NCI-H2081 treated with DMSO at 0.1 percent for 48 hours (cell line): ENCODE data around the gene SLC1A1.
"Not testable (repeated sequence)": the region's sequence is repeated elsewhere in the genome, so short reads cannot be mapped to it uniquely, and the experiment has no call there.

Source experiments
- DNase-seq: peaks from one replicate; lab custom pipeline; 2025; lab: John Stamatoyannopoulos, UW

SLC1A1 gene

GRCh38 chr9:4579001-4579400, 88.7 kb downstream of the SLC1A1 start:
- no peak for DNase-seq

GRCh38 chr9:4581035-4581760, 90.9 kb downstream of the SLC1A1 start:
- DNase-seq = no peak

- DNase-seq = no peak
Observed at GRCh38 chr9:4581861-4582565, 91.7 kb downstream of the SLC1A1 start.

GRCh38 chr9:4583001-4583400, 92.7 kb downstream of the SLC1A1 start:
- DNase-seq = no peak

GRCh38 chr9:4584636-4585035, 94.4 kb downstream of the SLC1A1 start:
- no peak for DNase-seq

GRCh38 chr9:4585135-4585534, 94.9 kb downstream of the SLC1A1 start:
- no peak for DNase-seq

GRCh38 chr9:4588721-4589120, 98.5 kb downstream of the SLC1A1 start:
- no peak for DNase-seq

- DNase-seq = no peak
Observed at GRCh38 chr9:4590430-4591122, 100.3 kb downstream of the SLC1A1 start.

- DNase-seq = no peak
Observed at GRCh38 chr9:4591123-4591500, 100.8 kb downstream of the SLC1A1 start.

GRCh38 chr9:4592295-4592694, 102.0 kb downstream of the SLC1A1 start:
- no peak for DNase-seq

- DNase-seq = no peak
Observed at GRCh38 chr9:4592886-4593285, 102.6 kb downstream of the SLC1A1 start.

- DNase-seq = no peak
Observed at GRCh38 chr9:4594545-4594944, 104.3 kb downstream of the SLC1A1 start.

GRCh38 chr9:4594994-4595393, 104.7 kb downstream of the SLC1A1 start:
- no peak for DNase-seq

GRCh38 chr9:4596165-4596922, 106.1 kb downstream of the SLC1A1 start:
- no peak for DNase-seq

GRCh38 chr9:4600368-4600767, 110.1 kb downstream of the SLC1A1 start:
- no peak for DNase-seq

- no peak for DNase-seq
Observed at GRCh38 chr9:4603830-4604229, 113.6 kb downstream of the SLC1A1 start.

GRCh38 chr9:4604678-4605095, 114.4 kb downstream of the SLC1A1 start:
- DNase-seq = peak; percentile 55

- not testable (repeated sequence) for DNase-seq
Observed at GRCh38 chr9:4606033-4606432, 115.8 kb downstream of the SLC1A1 start.

GRCh38 chr9:4614627-4615026, 124.4 kb downstream of the SLC1A1 start:
- DNase-seq = no peak

GRCh38 chr9:4615251-4615650, 125.0 kb downstream of the SLC1A1 start:
- DNase-seq = no peak

GRCh38 chr9:4615778-4616177, 125.5 kb downstream of the SLC1A1 start:
- DNase-seq = no peak

GRCh38 chr9:4617752-4618151, 127.5 kb downstream of the SLC1A1 start:
- DNase-seq = no peak
